Caco-2 (cell line): ENCODE measurements around the gene KIF6. TPM values are rescaled to one million over a fixed set of nuclear protein-coding genes. Genes with fewer than 3 reads are reported as not detected.

Experiments used
- BruUV-seq: library from RNA; stranded (reverse); fragments of 400-500 nt; replicated peaks from 2 replicates; lab custom pipeline; 2021; lab: Mats Ljungman, UMichigan
- CTCF ChIA-PET: fragments of 300-600 bp; sonication (Branson Sonifier 250); formaldehyde crosslinking; loops from one replicate; lab custom pipeline; 2022; ENCODE audit warnings: antibody characterized with exemption; lab: Charles Lee
- POLR2A ChIA-PET: fragments of 300-600 bp; sonication (Branson Sonifier 250); formaldehyde crosslinking; loops from one replicate; lab custom pipeline; 2022; ENCODE audit warnings: antibody characterized with exemption; lab: Charles Lee
- DNase-seq, 2 experiments: peaks; one replicate each; pipeline versions ENCODE4 v3.0.0 to v3.0.0-alpha.2; 2020 to 2022
- H3K27me3 ChIP-seq: replicated peaks from 2 replicates; pipeline ENCODE4 v1.6.0; 2011; ENCODE audit warnings: low read length; ENCODE audit not compliant: control insufficient read depth, insufficient read depth
- H3K36me3 ChIP-seq: 2 replicates; pipeline ENCODE4 v1.5.1; 2011; ENCODE audit warnings: low read length; ENCODE audit not compliant: control insufficient read depth, insufficient read depth
- H3K4me1 ChIP-seq: fragments of 250-450 bp; sonication (Bioruptor Pico); 2 replicates; pipeline ENCODE4 v1.5.1; 2020; ENCODE audit warnings: mild to moderate bottlenecking
- H3K4me3 ChIP-seq: 2 replicates; pipeline ENCODE4 v1.5.1; 2011; ENCODE audit warnings: low read depth, mild to moderate bottlenecking, control low read depth, low read length
- H3K9me3 ChIP-seq: fragments of 250-450 bp; sonication (Bioruptor Pico); 2 replicates; pipeline ENCODE4 v1.5.1; 2020; ENCODE audit warnings: mild to moderate bottlenecking, moderate library complexity
- H3K27ac Mint-ChIP-seq: one replicate; pipeline ENCODE4 v1.8.0; 2022; ENCODE audit warnings: mixed read lengths; ENCODE audit not compliant: unreplicated experiment
- H3K27me3 Mint-ChIP-seq: one replicate; pipeline ENCODE4 v1.8.0; 2022; ENCODE audit warnings: mixed read lengths; ENCODE audit not compliant: insufficient read depth, unreplicated experiment
- H3K36me3 Mint-ChIP-seq: one replicate; pipeline ENCODE4 v1.8.0; 2022; ENCODE audit warnings: mild to moderate bottlenecking, mixed read lengths; ENCODE audit not compliant: insufficient read depth, unreplicated experiment
- H3K4me1 Mint-ChIP-seq: one replicate; pipeline ENCODE4 v1.8.0; 2022; ENCODE audit warnings: low read depth, mixed read lengths; ENCODE audit not compliant: unreplicated experiment
- H3K4me3 Mint-ChIP-seq: one replicate; pipeline ENCODE4 v1.8.0; 2022; ENCODE audit warnings: mild to moderate bottlenecking, moderate library complexity, mixed read lengths; ENCODE audit not compliant: unreplicated experiment
- H3K9me3 Mint-ChIP-seq: one replicate; pipeline ENCODE4 v1.8.0; 2022; ENCODE audit warnings: mixed read lengths; ENCODE audit not compliant: unreplicated experiment
- CTCF ChIP-seq, 2 experiments: fragments of 200-600 bp in 1 of 2; IDR thresholded peaks; 1 replicate in 1 of 2; 2 replicates in 1 of 2; pipeline versions ENCODE4 v1.5.1 to v1.8.0; 2011 to 2022; ENCODE audit warnings: antibody characterized with exemption in 1 of 2, control low read depth in 1 of 2, inconsistent platforms in 1 of 2, low read depth in 1 of 2, low read length in 1 of 2, mild to moderate bottlenecking in 1 of 2, moderate library complexity in 1 of 2; ENCODE audit not compliant: insufficient read depth in 1 of 2, severe bottlenecking in 1 of 2, unreplicated experiment in 1 of 2
- intact Hi-C: fragments of 100-400 bp; cut with micrococcal nuclease; formaldehyde crosslinking; loops from one replicate; pipeline ENCODE4 v1.10.0; 2022; ENCODE audit not compliant: unreplicated experiment
- total RNA-seq: library from RNA; stranded (reverse); gene quantifications from 2 replicates; pipeline ENCODE4 v1.2.3, GENCODE V29; 2022

The KIF6 gene
- total RNA-seq, 1 experiment from 2014 or later: not detected

- Histone ChIP-seq H3K36me3 (no peaks in the 10 kb centered on the region), H3K4me1 (no peaks in the 10 kb centered on the region), H3K27me3 (no peaks in the 10 kb centered on the region), H3K4me3 (no peak overlapping the region), H3K9me3 (no peaks in the 10 kb centered on the region)
- Mint-ChIP-seq H3K4me3 (no peak overlapping the region), H3K36me3 (no peaks in the 10 kb centered on the region), H3K4me1 (no peaks in the 10 kb centered on the region), H3K27ac (no peak overlapping the region), H3K27me3 (peaks cover 5% of the 10 kb centered on the region), H3K9me3 (no peaks in the 10 kb centered on the region)
- ChIA-PET CTCF (no interaction called here), POLR2A (no interaction called here)
- no TSS peak for BruUV-seq
- TF ChIP-seq CTCF (IDR thresholded peaks at IDR 0.05; ENCODE audit: insufficient read depth in 1 of 2, low read depth in 1 of 2, low read length in 1 of 2, severe bottlenecking in 1 of 2, unreplicated experiment in 1 of 2): no peak
- no peak for DNase-seq
- intact Hi-C loops: no loop called here
Measured at GRCh38 chr6:39360378-39360777, 364.8 kb downstream of the KIF6 start.

GRCh38 chr6:39357998-39358686, 367.1 kb downstream of the KIF6 start:
- Histone ChIP-seq H3K27me3 (no peaks in the 10 kb centered on the region), H3K4me3 (no peak overlapping the region), H3K4me1 (no peaks in the 10 kb centered on the region), H3K36me3 (no peaks in the 10 kb centered on the region), H3K9me3 (no peaks in the 10 kb centered on the region)
- BruUV-seq: no TSS peak
- ChIA-PET POLR2A (no interaction called here), CTCF (no interaction called here)
- no peak overlapping the region for H3K4me3 Mint-ChIP-seq
- intact Hi-C loops: no loop called here
- no peak for DNase-seq
- no peak overlapping the region for H3K27ac Mint-ChIP-seq
- H3K9me3 Mint-ChIP-seq: no peaks in the 10 kb centered on the region
- no peak for TF ChIP-seq CTCF (IDR thresholded peaks at IDR 0.05; ENCODE audit: insufficient read depth in 1 of 2, low read depth in 1 of 2, low read length in 1 of 2, severe bottlenecking in 1 of 2, unreplicated experiment in 1 of 2)
- peaks cover 2% of the 10 kb centered on the region for H3K27me3 Mint-ChIP-seq
- H3K4me1 Mint-ChIP-seq: no peaks in the 10 kb centered on the region
- no peaks in the 10 kb centered on the region for H3K36me3 Mint-ChIP-seq

GRCh38 chr6:39353698-39354315, 371.4 kb downstream of the KIF6 start:
- no peaks in the 10 kb centered on the region; the same call in 1 of the 2 replicates for H3K27me3 ChIP-seq
- no TSS peak for BruUV-seq
- TF ChIP-seq CTCF (IDR thresholded peaks at IDR 0.05; ENCODE audit: insufficient read depth in 1 of 2, low read depth in 1 of 2, low read length in 1 of 2, severe bottlenecking in 1 of 2, unreplicated experiment in 1 of 2): no peak
- Mint-ChIP-seq H3K9me3 (no peaks in the 10 kb centered on the region), H3K4me3 (no peak overlapping the region), H3K27me3 (no peaks in the 10 kb centered on the region), H3K36me3 (no peaks in the 10 kb centered on the region), H3K27ac (no peak overlapping the region), H3K4me1 (no peaks in the 10 kb centered on the region)
- H3K36me3 ChIP-seq: no peaks in the 10 kb centered on the region
- intact Hi-C loops: no loop called here
- no peaks in the 10 kb centered on the region for H3K9me3 ChIP-seq
- H3K4me1 ChIP-seq: no peaks in the 10 kb centered on the region
- CTCF ChIA-PET: no interaction called here
- no peak for DNase-seq
- POLR2A ChIA-PET: no interaction called here
- H3K4me3 ChIP-seq: no peak overlapping the region
